GM23338 (cell line): Measurements from ENCODE around the gene NADK2. TPM values are rescaled to one million over a fixed set of nuclear protein-coding genes. Genes with fewer than 3 reads are reported as not detected.

Experiments
- ATAC-seq: fragments of 200-7000 bp; cut with Tn5 transposase; 3 replicates; pipeline ENCODE4 v1.9.1; 2020
- DNase-seq: peaks from one replicate; pipeline ENCODE4 v3.0.0-alpha.2; 2015; ENCODE audit warnings: low spot score
- H2AFZ ChIP-seq: fragments of 200-600 bp; sonication (generic); 2 replicates; pipeline ENCODE4 v1.8.0; 2016; ENCODE audit warnings: antibody characterized with exemption, mild to moderate bottlenecking, moderate library complexity
- H3F3A ChIP-seq: fragments of 200-600 bp; sonication (generic); replicated peaks from 2 replicates; pipeline ENCODE4 v1.8.0; 2017; ENCODE audit warnings: antibody characterized with exemption, mixed run types, low read depth
- H3K27ac ChIP-seq: fragments of 200-600 bp; sonication (generic); 2 replicates; pipeline ENCODE4 v1.6.1; 2016; ENCODE audit warnings: low read depth
- H3K27me3 ChIP-seq: fragments of 200-600 bp; sonication (generic); 2 replicates; pipeline ENCODE4 v1.8.0; 2016; ENCODE audit warnings: mild to moderate bottlenecking, mixed run types, moderate library complexity; ENCODE audit not compliant: insufficient read depth
- H3K36me3 ChIP-seq: fragments of 200-600 bp; sonication (generic); 2 replicates; pipeline ENCODE4 v1.8.0; 2016; ENCODE audit warnings: mild to moderate bottlenecking; ENCODE audit not compliant: insufficient read depth
- H3K4me1 ChIP-seq: fragments of 200-600 bp; sonication (generic); 2 replicates; pipeline ENCODE4 v1.8.0; 2016; ENCODE audit warnings: mild to moderate bottlenecking, moderate library complexity; ENCODE audit not compliant: insufficient read depth
- H3K4me2 ChIP-seq: fragments of 200-600 bp; sonication (generic); 2 replicates; pipeline ENCODE4 v1.7.1; 2017; ENCODE audit warnings: mixed run types
- H3K4me3 ChIP-seq: fragments of 200-600 bp; sonication (generic); 2 replicates; pipeline ENCODE4 v1.6.1; 2016; ENCODE audit warnings: mixed run types
- H3K79me2 ChIP-seq: fragments of 200-600 bp; sonication (generic); replicated peaks from 2 replicates; pipeline ENCODE4 v1.8.0; 2017; ENCODE audit warnings: mild to moderate bottlenecking; ENCODE audit not compliant: insufficient read depth
- H3K9me2 ChIP-seq: fragments of 200-600 bp; sonication (generic); 2 replicates; pipeline ENCODE4 v1.8.0; 2017; ENCODE audit not compliant: insufficient read depth
- H4K20me1 ChIP-seq: fragments of 200-600 bp; sonication (generic); replicated peaks from 2 replicates; pipeline ENCODE4 v1.8.0; 2017; ENCODE audit warnings: mild to moderate bottlenecking; ENCODE audit not compliant: insufficient read depth
- H3K27ac Mint-ChIP-seq: 2 replicates; pipeline ENCODE4 v1.8.0; 2020; ENCODE audit warnings: inconsistent platforms, mild to moderate bottlenecking, moderate library complexity, mixed read lengths
- H3K27me3 Mint-ChIP-seq: 3 replicates; pipeline ENCODE4 v1.8.0; 2022; ENCODE audit warnings: low read depth, mild to moderate bottlenecking, moderate library complexity, mixed read lengths, inconsistent platforms; ENCODE audit not compliant: insufficient read depth, poor library complexity
- H3K36me3 Mint-ChIP-seq: 3 replicates; pipeline ENCODE4 v1.8.0; 2021; ENCODE audit warnings: low read depth, mild to moderate bottlenecking, inconsistent platforms, moderate library complexity, mixed read lengths
- H3K4me1 Mint-ChIP-seq: 3 replicates; pipeline ENCODE4 v1.8.0; 2020; ENCODE audit warnings: mild to moderate bottlenecking, inconsistent platforms, mixed read lengths
- H3K4me3 Mint-ChIP-seq: 3 replicates; pipeline ENCODE4 v1.8.0; 2021; ENCODE audit warnings: moderate library complexity, mild to moderate bottlenecking, inconsistent platforms, mixed read lengths
- H3K9me3 Mint-ChIP-seq: 3 replicates; pipeline ENCODE4 v1.8.0; 2020; ENCODE audit warnings: moderate library complexity, mild to moderate bottlenecking, inconsistent platforms, mixed read lengths
- CREB1 ChIP-seq: fragments of 250-450 bp; sonication (Bioruptor Pico); IDR thresholded peaks from 2 replicates; pipeline ENCODE4 v1.5.0; 2020; ENCODE audit warnings: low read depth, mild to moderate bottlenecking, moderate library complexity
- EZH2 ChIP-seq: fragments of 200-600 bp; sonication (generic); IDR thresholded peaks from one replicate; pipeline ENCODE4 v1.8.0; 2017; ENCODE audit warnings: antibody characterized with exemption, mild to moderate bottlenecking, low read depth; ENCODE audit not compliant: unreplicated experiment
- JUNB ChIP-seq: IDR thresholded peaks from one replicate; pipeline ENCODE4 v1.6.1; 2016; ENCODE audit warnings: antibody characterized with exemption; ENCODE audit not compliant: unreplicated experiment
- NANOG ChIP-seq: IDR thresholded peaks from 2 replicates; pipeline ENCODE4 v1.6.1; 2016; ENCODE audit warnings: antibody characterized with exemption, borderline replicate concordance
- POLR2AphosphoS5 ChIP-seq: IDR thresholded peaks from 2 replicates; pipeline ENCODE4 v1.6.1; 2016; ENCODE audit warnings: antibody characterized with exemption, low read depth
- STAT1 ChIP-seq: IDR thresholded peaks from one replicate; pipeline ENCODE4 v1.6.1; 2016; ENCODE audit warnings: antibody characterized with exemption; ENCODE audit not compliant: unreplicated experiment
- ZNF114 ChIP-seq: fragments of 250-450 bp; sonication (Bioruptor Pico); IDR thresholded peaks from 2 replicates; pipeline ENCODE4 v1.5.0; 2020; ENCODE audit warnings: mild to moderate bottlenecking, moderate library complexity
- ZNF331 ChIP-seq: fragments of 250-450 bp; sonication (Bioruptor Pico); IDR thresholded peaks from 2 replicates; pipeline ENCODE4 v1.5.0; 2020; ENCODE audit warnings: low read depth, mild to moderate bottlenecking, moderate library complexity
- polyA plus RNA-seq: library from polyadenylated mRNA; unstranded; fragments of >200 nt; fragmentation: Nextera tagmentation; extraction: Ambion mirVana; gene quantifications from 2 replicates; pipeline ENCODE4 v1.2.1, GENCODE V29; 2016
- total RNA-seq: library from RNA; depleted of rRNA; stranded (reverse); fragments of >200 nt; shearing (Covaris generic); gene quantifications from 2 replicates; pipeline ENCODE4 v1.2.3, GENCODE V29; 2014
- TF ChIP-seq, protein P1 (sequence below): IDR thresholded peaks from one replicate; pipeline ENCODE4 v1.6.1; 2018; ENCODE audit warnings: antibody characterized with exemption; ENCODE audit not compliant: unreplicated experiment
- TF ChIP-seq, protein P2 (sequence below): IDR thresholded peaks from 2 replicates; pipeline ENCODE4 v1.6.1; 2016; ENCODE audit warnings: antibody characterized with exemption
- TF ChIP-seq, protein P3 (sequence below), 2 experiments: fragments of 200-600 bp in 1 of 2; sonication (generic) in 1 of 2; conservative IDR thresholded peaks; 2 replicates each; pipeline versions ENCODE4 v1.5.1 to v1.6.1; 2016 to 2017; ENCODE audit warnings: antibody characterized with exemption in 2 of 2, low read depth in 2 of 2, mild to moderate bottlenecking in 2 of 2, moderate library complexity in 1 of 2
- TF ChIP-seq, protein P4 (sequence below): fragments of 250-450 bp; sonication (Bioruptor Pico); IDR thresholded peaks from 2 replicates; pipeline ENCODE4 v1.5.0; 2020; ENCODE audit warnings: mild to moderate bottlenecking, moderate library complexity

The NADK2 gene
- total and polyA plus RNA-seq, 2 experiments from 2014 or later = 4.5 to 16.0 TPM

DNA sequence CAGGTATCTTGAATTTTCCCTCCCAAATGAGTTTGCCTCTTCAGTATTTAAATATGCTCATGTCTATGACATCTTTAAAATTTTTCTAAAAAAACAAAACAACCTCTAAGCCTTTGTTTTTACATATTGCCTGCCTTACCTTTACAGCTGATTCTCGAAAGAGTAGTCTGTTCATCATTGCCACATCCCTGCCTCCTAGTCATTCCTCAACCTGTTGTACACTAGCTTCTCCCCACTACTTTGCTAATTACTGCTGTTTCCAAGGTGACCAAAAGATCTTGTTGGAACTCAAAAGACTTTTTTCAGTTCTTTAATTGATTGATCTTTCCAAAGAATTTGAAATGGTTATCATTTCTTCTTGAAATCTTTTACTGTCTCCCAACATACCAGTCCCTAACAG lies 1.9 kb upstream of the NADK2 start:
- Mint-ChIP-seq H3K36me3 (peaks cover 10% of the 10 kb centered on the region; the same call in 2 of the 3 replicates), H3K4me3 (no peak overlapping the region; the same call in 2 of the 3 replicates), H3K4me1 (peaks cover 20% of the 10 kb centered on the region), H3K9me3 (peaks cover 13% of the 10 kb centered on the region; the same call in 2 of the 3 replicates), H3K27me3 (peaks cover 18% of the 10 kb centered on the region), H3K27ac (no peak overlapping the region)
- Histone ChIP-seq H2AFZ (no peak overlapping the region), H3K4me2 (no peak overlapping the region), H3K9me2 (no peaks in the 10 kb centered on the region; the same call in 1 of the 2 replicates), H3K27ac (no peak overlapping the region), H3K27me3 (peaks cover 20% of the 10 kb centered on the region), H3K79me2 (no peaks in the 10 kb centered on the region), H3K36me3 (no peaks in the 10 kb centered on the region), H3K4me1 (peaks cover 11% of the 10 kb centered on the region), H4K20me1 (no peaks in the 10 kb centered on the region), H3K4me3 (no peak overlapping the region), H3F3A (no peaks in the 10 kb centered on the region)
- ATAC-seq (no peak), DNase-seq (no peak)
- TF ChIP-seq JUNB = no peak
- no peak for TF ChIP-seq ZNF114 (CRISPR knock-in tag)
- TF ChIP-seq POLR2AphosphoS5 = no peak
- TF ChIP-seq, protein P1, sequence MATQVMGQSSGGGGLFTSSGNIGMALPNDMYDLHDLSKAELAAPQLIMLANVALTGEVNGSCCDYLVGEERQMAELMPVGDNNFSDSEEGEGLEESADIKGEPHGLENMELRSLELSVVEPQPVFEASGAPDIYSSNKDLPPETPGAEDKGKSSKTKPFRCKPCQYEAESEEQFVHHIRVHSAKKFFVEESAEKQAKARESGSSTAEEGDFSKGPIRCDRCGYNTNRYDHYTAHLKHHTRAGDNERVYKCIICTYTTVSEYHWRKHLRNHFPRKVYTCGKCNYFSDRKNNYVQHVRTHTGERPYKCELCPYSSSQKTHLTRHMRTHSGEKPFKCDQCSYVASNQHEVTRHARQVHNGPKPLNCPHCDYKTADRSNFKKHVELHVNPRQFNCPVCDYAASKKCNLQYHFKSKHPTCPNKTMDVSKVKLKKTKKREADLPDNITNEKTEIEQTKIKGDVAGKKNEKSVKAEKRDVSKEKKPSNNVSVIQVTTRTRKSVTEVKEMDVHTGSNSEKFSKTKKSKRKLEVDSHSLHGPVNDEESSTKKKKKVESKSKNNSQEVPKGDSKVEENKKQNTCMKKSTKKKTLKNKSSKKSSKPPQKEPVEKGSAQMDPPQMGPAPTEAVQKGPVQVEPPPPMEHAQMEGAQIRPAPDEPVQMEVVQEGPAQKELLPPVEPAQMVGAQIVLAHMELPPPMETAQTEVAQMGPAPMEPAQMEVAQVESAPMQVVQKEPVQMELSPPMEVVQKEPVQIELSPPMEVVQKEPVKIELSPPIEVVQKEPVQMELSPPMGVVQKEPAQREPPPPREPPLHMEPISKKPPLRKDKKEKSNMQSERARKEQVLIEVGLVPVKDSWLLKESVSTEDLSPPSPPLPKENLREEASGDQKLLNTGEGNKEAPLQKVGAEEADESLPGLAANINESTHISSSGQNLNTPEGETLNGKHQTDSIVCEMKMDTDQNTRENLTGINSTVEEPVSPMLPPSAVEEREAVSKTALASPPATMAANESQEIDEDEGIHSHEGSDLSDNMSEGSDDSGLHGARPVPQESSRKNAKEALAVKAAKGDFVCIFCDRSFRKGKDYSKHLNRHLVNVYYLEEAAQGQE = no peak
- TF ChIP-seq, protein P2, sequence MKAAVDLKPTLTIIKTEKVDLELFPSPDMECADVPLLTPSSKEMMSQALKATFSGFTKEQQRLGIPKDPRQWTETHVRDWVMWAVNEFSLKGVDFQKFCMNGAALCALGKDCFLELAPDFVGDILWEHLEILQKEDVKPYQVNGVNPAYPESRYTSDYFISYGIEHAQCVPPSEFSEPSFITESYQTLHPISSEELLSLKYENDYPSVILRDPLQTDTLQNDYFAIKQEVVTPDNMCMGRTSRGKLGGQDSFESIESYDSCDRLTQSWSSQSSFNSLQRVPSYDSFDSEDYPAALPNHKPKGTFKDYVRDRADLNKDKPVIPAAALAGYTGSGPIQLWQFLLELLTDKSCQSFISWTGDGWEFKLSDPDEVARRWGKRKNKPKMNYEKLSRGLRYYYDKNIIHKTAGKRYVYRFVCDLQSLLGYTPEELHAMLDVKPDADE = no peak
- TF ChIP-seq STAT1 = no peak
- TF ChIP-seq, protein P3, sequence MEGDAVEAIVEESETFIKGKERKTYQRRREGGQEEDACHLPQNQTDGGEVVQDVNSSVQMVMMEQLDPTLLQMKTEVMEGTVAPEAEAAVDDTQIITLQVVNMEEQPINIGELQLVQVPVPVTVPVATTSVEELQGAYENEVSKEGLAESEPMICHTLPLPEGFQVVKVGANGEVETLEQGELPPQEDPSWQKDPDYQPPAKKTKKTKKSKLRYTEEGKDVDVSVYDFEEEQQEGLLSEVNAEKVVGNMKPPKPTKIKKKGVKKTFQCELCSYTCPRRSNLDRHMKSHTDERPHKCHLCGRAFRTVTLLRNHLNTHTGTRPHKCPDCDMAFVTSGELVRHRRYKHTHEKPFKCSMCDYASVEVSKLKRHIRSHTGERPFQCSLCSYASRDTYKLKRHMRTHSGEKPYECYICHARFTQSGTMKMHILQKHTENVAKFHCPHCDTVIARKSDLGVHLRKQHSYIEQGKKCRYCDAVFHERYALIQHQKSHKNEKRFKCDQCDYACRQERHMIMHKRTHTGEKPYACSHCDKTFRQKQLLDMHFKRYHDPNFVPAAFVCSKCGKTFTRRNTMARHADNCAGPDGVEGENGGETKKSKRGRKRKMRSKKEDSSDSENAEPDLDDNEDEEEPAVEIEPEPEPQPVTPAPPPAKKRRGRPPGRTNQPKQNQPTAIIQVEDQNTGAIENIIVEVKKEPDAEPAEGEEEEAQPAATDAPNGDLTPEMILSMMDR (conservative IDR thresholded peaks at IDR 0.05; ENCODE audit: low read depth in 2 of 2) = no peak
- no peak for TF ChIP-seq EZH2
- TF ChIP-seq, protein P4, sequence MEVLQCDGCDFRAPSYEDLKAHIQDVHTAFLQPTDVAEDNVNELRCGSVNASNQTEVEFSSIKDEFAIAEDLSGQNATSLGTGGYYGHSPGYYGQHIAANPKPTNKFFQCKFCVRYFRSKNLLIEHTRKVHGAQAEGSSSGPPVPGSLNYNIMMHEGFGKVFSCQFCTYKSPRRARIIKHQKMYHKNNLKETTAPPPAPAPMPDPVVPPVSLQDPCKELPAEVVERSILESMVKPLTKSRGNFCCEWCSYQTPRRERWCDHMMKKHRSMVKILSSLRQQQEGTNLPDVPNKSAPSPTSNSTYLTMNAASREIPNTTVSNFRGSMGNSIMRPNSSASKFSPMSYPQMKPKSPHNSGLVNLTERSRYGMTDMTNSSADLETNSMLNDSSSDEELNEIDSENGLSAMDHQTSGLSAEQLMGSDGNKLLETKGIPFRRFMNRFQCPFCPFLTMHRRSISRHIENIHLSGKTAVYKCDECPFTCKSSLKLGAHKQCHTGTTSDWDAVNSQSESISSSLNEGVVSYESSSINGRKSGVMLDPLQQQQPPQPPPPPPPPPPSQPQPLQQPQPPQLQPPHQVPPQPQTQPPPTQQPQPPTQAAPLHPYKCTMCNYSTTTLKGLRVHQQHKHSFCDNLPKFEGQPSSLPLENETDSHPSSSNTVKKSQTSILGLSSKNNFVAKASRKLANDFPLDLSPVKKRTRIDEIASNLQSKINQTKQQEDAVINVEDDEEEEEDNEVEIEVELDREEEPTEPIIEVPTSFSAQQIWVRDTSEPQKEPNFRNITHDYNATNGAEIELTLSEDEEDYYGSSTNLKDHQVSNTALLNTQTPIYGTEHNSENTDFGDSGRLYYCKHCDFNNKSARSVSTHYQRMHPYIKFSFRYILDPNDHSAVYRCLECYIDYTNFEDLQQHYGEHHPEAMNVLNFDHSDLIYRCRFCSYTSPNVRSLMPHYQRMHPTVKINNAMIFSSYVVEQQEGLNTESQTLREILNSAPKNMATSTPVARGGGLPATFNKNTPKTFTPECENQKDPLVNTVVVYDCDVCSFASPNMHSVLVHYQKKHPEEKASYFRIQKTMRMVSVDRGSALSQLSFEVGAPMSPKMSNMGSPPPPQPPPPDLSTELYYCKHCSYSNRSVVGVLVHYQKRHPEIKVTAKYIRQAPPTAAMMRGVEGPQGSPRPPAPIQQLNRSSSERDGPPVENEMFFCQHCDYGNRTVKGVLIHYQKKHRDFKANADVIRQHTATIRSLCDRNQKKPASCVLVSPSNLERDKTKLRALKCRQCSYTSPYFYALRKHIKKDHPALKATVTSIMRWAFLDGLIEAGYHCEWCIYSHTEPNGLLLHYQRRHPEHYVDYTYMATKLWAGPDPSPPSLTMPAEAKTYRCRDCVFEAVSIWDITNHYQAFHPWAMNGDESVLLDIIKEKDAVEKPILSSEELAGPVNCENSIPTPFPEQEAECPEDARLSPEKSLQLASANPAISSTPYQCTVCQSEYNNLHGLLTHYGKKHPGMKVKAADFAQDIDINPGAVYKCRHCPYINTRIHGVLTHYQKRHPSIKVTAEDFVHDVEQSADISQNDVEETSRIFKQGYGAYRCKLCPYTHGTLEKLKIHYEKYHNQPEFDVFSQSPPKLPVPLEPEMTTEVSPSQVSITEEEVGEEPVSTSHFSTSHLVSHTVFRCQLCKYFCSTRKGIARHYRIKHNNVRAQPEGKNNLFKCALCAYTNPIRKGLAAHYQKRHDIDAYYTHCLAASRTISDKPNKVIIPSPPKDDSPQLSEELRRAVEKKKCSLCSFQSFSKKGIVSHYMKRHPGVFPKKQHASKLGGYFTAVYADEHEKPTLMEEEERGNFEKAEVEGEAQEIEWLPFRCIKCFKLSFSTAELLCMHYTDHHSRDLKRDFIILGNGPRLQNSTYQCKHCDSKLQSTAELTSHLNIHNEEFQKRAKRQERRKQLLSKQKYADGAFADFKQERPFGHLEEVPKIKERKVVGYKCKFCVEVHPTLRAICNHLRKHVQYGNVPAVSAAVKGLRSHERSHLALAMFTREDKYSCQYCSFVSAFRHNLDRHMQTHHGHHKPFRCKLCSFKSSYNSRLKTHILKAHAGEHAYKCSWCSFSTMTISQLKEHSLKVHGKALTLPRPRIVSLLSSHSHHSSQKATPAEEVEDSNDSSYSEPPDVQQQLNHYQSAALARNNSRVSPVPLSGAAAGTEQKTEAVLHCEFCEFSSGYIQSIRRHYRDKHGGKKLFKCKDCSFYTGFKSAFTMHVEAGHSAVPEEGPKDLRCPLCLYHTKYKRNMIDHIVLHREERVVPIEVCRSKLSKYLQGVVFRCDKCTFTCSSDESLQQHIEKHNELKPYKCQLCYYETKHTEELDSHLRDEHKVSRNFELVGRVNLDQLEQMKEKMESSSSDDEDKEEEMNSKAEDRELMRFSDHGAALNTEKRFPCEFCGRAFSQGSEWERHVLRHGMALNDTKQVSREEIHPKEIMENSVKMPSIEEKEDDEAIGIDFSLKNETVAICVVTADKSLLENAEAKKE (CRISPR knock-in tag) = no peak
- TF ChIP-seq CREB1 (CRISPR knock-in tag) = no peak
- no peak for TF ChIP-seq NANOG
- no peak for TF ChIP-seq ZNF331 (CRISPR knock-in tag)
